ENCODE results near the gene RRP15.

DNA sequence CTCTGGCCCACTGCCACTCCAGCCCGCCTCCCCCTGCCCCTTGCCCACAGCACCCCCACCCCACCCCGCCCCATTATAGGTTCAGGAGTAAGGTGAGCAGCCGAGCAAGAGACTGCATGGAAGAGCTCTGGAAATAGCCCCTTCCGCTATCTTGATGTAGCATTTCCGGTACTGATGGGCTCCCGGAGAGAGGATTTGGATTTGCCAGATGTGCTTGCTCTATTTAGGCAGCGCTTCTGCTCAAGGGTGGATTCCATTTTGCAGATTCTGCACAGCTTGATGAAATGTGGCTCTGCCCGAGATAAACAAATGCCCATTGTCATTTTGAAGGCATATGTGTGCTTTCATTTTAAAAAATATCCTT is 67.0 kb downstream of the RRP15 start:
- TF ChIP-seq, protein P1, sequence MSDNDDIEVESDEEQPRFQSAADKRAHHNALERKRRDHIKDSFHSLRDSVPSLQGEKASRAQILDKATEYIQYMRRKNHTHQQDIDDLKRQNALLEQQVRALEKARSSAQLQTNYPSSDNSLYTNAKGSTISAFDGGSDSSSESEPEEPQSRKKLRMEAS (CRISPR knock-in tag; IDR thresholded peaks at IDR 0.05): no peak
- TF ChIP-seq MAFG (tag; conservative IDR thresholded peaks at IDR 0.05): no peak
- TF ChIP-seq CSDE1 (IDR thresholded peaks at IDR 0.05): no peak
- no peak for TF ChIP-seq CEBPB (tag; IDR thresholded peaks at IDR 0.05)
- no peak for TF ChIP-seq NR2F6 (CRISPR knock-in tag; IDR thresholded peaks at IDR 0.05)
- TF ChIP-seq, protein P2, sequence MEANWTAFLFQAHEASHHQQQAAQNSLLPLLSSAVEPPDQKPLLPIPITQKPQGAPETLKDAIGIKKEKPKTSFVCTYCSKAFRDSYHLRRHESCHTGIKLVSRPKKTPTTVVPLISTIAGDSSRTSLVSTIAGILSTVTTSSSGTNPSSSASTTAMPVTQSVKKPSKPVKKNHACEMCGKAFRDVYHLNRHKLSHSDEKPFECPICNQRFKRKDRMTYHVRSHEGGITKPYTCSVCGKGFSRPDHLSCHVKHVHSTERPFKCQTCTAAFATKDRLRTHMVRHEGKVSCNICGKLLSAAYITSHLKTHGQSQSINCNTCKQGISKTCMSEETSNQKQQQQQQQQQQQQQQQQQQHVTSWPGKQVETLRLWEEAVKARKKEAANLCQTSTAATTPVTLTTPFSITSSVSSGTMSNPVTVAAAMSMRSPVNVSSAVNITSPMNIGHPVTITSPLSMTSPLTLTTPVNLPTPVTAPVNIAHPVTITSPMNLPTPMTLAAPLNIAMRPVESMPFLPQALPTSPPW (CRISPR knock-in tag; IDR thresholded peaks at IDR 0.05): no peak
- TF ChIP-seq TARDBP (IDR thresholded peaks at IDR 0.05): no peak
- no peak for TF ChIP-seq NFYB (IDR thresholded peaks at IDR 0.05; ENCODE audit: extremely low read depth, insufficient read length)
- TF ChIP-seq PKNOX1 (IDR thresholded peaks at IDR 0.05): no peak
- no peak for TF ChIP-seq KDM1A (IDR thresholded peaks at IDR 0.05)
- TF ChIP-seq NRF1 (conservative IDR thresholded peaks at IDR 0.05 in 1 of 2, IDR thresholded peaks at IDR 0.05 in 1 of 2): no peak
- TF ChIP-seq NFE2L1 (tag; IDR thresholded peaks at IDR 0.05; ENCODE audit: borderline replicate concordance, low read depth): no peak

All from K562 (cell line).